HUES6 (cell line): ENCODE measurements around the gene MYO1C.
"Not testable (repeated sequence)": the region's sequence is repeated elsewhere in the genome, so short reads cannot be mapped to it uniquely, and the experiment has no call there.

ENCODE experiments used
- H3K27ac ChIP-seq: 2 replicates; pipeline ENCODE4 v1.7.0; 2013; ENCODE audit warnings: low read depth, mild to moderate bottlenecking, low read length, inconsistent platforms
- H3K27me3 ChIP-seq: 2 replicates; pipeline ENCODE4 v1.6.1; 2013; ENCODE audit warnings: low read length; ENCODE audit not compliant: control insufficient read depth, insufficient read depth
- H3K36me3 ChIP-seq: 2 replicates; pipeline ENCODE4 v1.6.1; 2013; ENCODE audit warnings: low read length; ENCODE audit not compliant: control insufficient read depth, insufficient read depth
- H3K4me1 ChIP-seq: 2 replicates; pipeline ENCODE4 v1.6.1; 2013; ENCODE audit warnings: low read length; ENCODE audit not compliant: control insufficient read depth, insufficient read depth
- H3K4me3 ChIP-seq: 2 replicates; pipeline ENCODE4 v1.5.1; 2013; ENCODE audit warnings: low read depth, low read length
- H3K9ac ChIP-seq: one replicate; pipeline ENCODE4 v1.6.1; 2013; ENCODE audit warnings: mild to moderate bottlenecking, low read length
- H3K9me3 ChIP-seq: 2 replicates; pipeline ENCODE4 v1.6.1; 2013; ENCODE audit warnings: low read depth, low read length; ENCODE audit not compliant: control insufficient read depth, insufficient read depth

The MYO1C gene

DNA sequence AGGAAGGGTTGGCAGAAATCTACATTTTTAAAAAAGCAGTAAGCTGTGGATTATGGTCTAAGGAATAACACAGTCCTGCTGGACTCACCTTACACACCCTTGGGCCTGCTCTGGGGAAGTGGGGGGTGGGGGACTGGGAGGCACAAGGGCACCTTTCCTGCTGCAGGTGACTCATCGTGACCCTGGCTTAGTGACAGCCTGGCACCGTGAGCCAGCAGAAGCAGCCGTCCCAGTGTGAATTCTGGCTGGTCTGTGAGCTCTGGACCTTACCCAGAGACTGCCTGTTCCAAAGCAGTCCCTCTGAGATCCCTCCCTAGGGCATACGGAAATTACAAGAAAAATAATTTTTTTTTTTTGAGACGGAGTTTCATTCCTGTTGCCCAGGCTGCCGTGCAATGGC, 32.3 kb downstream of the MYO1C start:
- Histone ChIP-seq H3K9ac (no peak overlapping the region), H3K4me3 (no peak overlapping the region), H3K27ac (no peak overlapping the region), H3K9me3 (no peaks in the 10 kb centered on the region), H3K27me3 (no peaks in the 10 kb centered on the region), H3K36me3 (peaks cover 13% of the 10 kb centered on the region), H3K4me1 (no peaks in the 10 kb centered on the region; the same call in 1 of the 2 replicates)

DNA sequence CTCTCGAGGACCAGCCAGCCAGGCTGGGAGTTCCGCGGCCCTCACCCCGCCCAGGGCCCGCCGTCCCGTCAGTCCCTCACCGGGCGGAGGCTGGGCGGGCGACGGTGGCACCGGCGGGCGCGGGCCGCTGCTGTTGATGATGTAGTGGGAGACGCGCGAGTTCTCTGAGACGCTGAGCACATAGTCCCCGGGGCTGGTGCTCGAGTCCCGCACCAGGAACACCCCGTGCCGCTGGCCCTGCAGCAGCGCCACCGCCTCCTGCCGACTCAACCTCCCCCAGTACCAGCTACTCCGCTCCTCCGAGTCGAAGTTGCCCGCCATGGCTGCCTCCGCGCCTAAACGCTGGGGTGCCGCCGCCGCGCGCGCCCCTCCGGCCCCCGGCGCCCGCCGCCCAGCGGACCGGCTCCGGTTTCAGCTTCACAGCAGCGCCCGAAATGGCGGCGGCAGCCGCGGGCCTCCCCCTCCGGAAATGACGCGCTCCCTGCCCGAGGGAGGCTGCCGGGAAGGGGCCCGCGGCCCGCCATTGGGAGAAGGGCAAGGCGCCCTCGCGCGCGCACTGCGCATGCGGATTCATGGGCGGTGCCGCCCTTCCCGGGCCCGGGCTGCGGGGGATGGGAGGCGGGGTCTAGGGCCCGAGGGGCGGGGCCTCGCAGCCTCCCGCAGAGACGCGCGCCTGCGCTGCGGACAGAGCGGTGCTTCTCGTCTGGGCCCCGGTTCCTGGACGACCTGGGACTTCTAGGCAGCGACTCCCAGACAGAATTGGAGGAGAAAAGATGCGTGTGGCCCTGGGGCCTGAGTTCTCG, 36.5 kb downstream of the MYO1C start, which contains the start of gene CRK:
TSS of gene CRK (minus strand) at position 436 of the 803 bp plus-strand sequence. CDS start at position 321, 115 bp downstream.
- Histone ChIP-seq H3K27me3 (no peaks in the 10 kb centered on the region), H3K9ac (peak within 1 kb of the TSS; percentile 99), H3K27ac (peak within 1 kb of the TSS; percentile 97), H3K9me3 (no peaks in the 10 kb centered on the region), H3K4me3 (peak within 1 kb of the TSS; percentile 84), H3K4me1 (peaks cover 5% of the 10 kb centered on the region), H3K36me3 (peaks cover 12% of the 10 kb centered on the region)

DNA sequence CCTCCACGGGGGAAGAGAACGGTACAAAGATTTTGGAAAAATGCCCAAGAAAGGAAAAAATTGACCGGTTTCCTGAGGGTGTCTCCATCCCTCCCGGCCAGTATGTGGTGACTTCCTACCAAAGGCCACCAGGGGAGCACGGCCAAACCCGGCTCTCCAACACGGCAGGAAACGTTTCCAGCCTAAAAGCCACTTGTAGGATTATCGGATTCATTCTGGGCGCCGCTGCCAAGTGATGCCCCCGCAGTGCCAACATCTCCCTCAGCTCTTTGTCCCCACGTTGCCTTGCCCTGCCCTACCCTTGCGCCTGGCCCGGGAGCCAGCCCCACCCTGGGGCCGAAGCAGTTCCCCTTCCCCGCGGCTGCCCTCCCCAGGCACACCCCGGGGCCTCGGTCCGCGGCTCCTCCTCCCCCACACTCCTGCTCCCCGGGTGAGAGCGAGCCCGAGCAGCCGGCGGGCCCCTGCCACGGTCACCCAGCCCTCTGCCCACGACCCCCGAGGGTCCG, 37.1 kb downstream of the MYO1C start:
- H3K4me1 ChIP-seq = peaks cover 5% of the 10 kb centered on the region
- H3K4me3 ChIP-seq = peak overlapping the region; percentile 84
- H3K27me3 ChIP-seq = no peaks in the 10 kb centered on the region
- peaks cover 12% of the 10 kb centered on the region for H3K36me3 ChIP-seq
- H3K9me3 ChIP-seq = no peaks in the 10 kb centered on the region
- H3K9ac ChIP-seq = peak overlapping the region; percentile 99
- peak overlapping the region; percentile 97 for H3K27ac ChIP-seq

DNA sequence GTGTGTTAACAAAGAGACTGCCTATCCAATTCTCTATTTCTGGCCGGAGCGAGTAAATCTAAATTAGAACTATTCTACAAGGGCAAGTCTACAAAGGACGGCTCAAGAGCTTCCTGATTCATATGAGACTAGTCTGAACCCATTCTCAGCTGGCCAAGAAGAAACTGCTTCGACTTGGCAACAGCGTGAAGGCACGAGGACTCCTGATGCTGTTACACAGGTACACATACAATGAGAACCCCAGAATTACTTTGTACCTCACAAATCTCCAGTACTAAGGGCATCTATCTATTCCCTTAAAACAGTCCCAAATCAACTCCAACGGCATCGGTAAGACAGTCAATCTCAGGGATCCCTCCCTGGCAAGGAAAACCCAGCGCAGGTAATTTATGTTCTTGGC, 37.9 kb downstream of the MYO1C start:
- Histone ChIP-seq H3K9me3 (no peaks in the 10 kb centered on the region), H3K9ac (peak overlapping the region; percentile 99), H3K36me3 (peaks cover 12% of the 10 kb centered on the region), H3K27me3 (no peaks in the 10 kb centered on the region), H3K4me1 (peaks cover 5% of the 10 kb centered on the region), H3K4me3 (peak overlapping the region; percentile 84), H3K27ac (no peak overlapping the region)

DNA sequence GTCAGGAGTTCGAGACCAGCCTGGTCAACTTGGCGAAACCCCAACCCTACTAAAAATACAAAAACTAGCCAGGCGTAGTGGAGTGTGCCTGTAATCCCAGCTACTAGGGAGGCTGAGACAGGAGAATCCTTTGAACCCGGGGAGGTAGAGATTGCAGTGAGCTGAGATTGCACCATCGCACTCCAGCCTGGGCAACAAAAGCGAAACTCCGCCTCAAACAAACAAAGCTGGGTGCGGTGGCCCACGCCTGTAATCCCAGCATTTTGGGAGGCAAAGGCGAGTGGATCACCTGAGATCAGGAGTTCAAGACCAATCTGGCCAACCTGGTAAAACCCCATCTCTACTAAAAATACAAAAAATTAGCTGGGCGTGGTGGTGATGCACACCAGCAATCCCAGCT, 38.8 kb downstream of the MYO1C start:
- H3K4me3 ChIP-seq, H3K9me3 ChIP-seq, H3K27me3 ChIP-seq, H3K9ac ChIP-seq, H3K27ac ChIP-seq, H3K4me1 ChIP-seq: not testable (repeated sequence)
- H3K36me3 ChIP-seq = peaks cover 12% of the 10 kb centered on the region

DNA sequence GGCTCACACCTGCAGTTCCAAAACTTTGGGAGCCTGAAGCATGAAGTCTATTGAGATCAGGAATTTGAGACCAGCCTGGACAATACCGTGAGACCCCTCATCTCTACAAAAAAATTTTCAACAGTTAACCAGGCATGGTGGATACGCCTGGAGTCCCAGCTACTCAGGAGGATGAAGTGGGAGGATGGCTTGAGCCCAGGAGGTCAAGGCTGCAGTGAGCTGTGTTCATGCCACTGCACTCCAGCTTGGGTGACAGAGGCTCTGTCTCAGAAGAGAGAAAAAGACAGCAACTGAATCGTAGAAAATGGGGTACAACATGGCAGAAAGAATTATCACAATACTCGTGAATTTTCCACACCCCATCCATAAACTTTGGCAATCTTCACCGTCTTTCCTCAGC, 39.6 kb downstream of the MYO1C start:
- no peak overlapping the region for H3K4me3 ChIP-seq
- H3K27ac ChIP-seq = no peak overlapping the region
- no peaks in the 10 kb centered on the region for H3K9me3 ChIP-seq
- H3K36me3 ChIP-seq = peaks cover 12% of the 10 kb centered on the region
- no peaks in the 10 kb centered on the region for H3K27me3 ChIP-seq
- H3K9ac ChIP-seq = no peak overlapping the region
- peaks cover 5% of the 10 kb centered on the region for H3K4me1 ChIP-seq

DNA sequence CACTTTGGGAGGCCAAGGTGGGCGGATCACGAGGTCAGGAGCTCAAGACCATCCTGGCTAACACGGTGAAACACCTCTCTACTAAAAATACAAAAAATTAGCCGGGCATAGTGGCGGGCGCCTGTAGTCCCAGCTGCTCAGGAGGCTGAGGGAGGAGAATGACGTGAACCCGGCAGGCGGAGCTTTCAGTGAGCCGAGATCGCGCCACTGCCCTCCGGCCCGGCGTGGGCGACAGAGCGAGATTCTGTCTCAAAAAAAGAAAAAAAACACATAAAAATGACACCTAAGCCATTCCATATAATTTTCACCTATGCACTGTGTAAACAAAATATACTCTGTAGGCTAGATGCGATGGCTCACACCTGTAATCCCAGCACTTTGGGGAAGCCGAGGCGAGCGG, 42.2 kb downstream of the MYO1C start:
- not testable (repeated sequence) for H3K4me3 ChIP-seq, H3K27me3 ChIP-seq, H3K27ac ChIP-seq, H3K4me1 ChIP-seq, H3K9ac ChIP-seq, H3K9me3 ChIP-seq
- peaks cover 20% of the 10 kb centered on the region for H3K36me3 ChIP-seq

DNA sequence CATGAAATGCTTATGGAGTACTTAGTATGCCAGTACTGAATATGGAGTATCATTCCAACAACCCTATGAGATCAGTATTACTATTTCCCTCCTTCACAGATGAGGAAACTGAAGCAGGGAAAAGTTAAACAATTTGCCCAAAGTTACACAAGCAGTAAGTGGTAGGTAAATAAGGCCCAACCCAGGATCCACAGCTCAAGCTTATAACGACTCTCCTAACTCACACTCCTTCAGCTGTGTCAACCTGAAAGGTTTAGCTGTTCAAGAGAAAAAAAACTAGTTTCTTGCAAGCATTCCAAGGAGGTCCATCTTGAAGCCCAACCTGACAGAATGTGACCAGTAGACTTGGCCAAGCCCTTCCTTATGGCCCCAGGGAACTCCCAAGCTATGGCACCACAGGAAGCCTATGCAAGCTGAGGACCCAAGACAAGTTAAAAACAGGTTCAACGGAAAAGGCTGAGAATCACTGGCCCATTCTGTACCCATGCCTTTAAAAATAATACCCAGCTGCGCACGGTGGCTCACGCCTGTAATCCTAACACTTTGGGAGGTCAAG, 43.0 kb downstream of the MYO1C start:
- Histone ChIP-seq H3K9ac (no peak overlapping the region), H3K4me1 (peaks cover 3% of the 10 kb centered on the region), H3K36me3 (peaks cover 20% of the 10 kb centered on the region), H3K4me3 (no peak overlapping the region), H3K9me3 (no peaks in the 10 kb centered on the region), H3K27me3 (no peaks in the 10 kb centered on the region), H3K27ac (no peak overlapping the region)

DNA sequence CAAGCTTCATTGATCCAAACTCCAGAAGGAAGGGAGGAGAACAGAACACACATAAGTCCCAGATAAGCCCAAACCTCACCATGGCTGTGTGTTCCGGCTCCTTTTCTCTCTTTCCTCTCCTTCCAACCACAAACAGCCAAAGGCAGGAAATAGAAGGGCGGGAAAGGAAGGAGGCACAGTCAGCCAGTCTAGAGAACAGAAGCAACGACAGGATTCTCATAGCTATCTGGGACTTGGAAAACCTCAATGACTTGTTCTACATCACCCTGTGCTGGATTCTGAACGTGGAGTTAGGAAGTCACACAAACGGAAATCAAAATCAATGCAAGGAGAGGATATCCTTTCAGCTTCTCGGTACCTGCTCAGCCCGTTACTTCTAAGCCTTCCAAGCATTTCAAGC, 45.4 kb downstream of the MYO1C start:
- no peak overlapping the region for H3K27ac ChIP-seq
- H3K27me3 ChIP-seq = no peaks in the 10 kb centered on the region
- no peak overlapping the region for H3K9ac ChIP-seq
- H3K36me3 ChIP-seq = peaks cover 11% of the 10 kb centered on the region; the same call in 1 of the 2 replicates
- H3K4me1 ChIP-seq = no peaks in the 10 kb centered on the region
- H3K9me3 ChIP-seq = no peaks in the 10 kb centered on the region
- no peak overlapping the region for H3K4me3 ChIP-seq

DNA sequence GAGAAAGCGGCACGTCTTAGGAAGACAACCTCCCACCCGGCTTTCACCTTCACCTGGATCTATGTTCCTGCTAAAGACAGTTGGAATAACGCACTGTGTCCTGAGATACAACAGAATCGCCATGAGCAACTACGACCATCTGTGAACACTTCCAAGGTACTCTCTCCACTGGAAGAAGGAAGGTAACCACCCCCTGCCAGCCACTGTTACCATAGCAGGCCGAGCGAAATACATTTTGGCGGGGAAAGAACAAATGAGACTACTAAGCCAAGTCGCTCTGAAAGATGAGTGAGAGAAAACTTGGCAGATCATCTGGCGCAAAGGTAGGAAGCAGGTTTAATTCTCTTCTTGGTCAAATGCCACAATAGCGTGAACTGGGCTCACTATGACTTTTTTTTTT, 46.3 kb downstream of the MYO1C start:
- Histone ChIP-seq H3K4me1 (no peaks in the 10 kb centered on the region), H3K27me3 (no peaks in the 10 kb centered on the region), H3K9ac (no peak overlapping the region), H3K9me3 (no peaks in the 10 kb centered on the region), H3K4me3 (no peak overlapping the region), H3K36me3 (peaks cover 8% of the 10 kb centered on the region; the same call in 1 of the 2 replicates), H3K27ac (no peak overlapping the region)

DNA sequence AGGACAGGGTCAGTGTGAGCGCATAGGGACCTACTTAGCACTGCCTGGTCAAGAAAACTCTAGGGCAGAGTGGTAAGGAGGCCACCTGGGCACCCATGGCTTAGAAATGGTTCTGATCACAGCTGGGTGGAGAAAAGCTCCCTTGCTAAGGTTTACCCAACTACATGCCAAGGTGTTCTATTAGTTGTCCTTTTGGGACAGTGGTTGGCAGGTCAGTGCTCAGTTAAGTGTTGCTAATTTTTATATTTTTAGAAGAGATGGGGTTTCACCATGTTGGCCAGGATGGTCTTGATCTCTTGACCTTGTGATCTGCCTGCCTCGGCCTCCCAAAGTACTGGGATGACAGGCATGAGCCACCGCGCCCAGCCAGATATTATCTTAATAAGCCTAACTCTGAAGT, 46.8 kb downstream of the MYO1C start:
- not testable (repeated sequence) for H3K9ac ChIP-seq, H3K27ac ChIP-seq, H3K27me3 ChIP-seq, H3K36me3 ChIP-seq, H3K9me3 ChIP-seq, H3K4me3 ChIP-seq, H3K4me1 ChIP-seq
